A204.1 (cell line): ENCODE data around the gene RASAL2.
"Not testable (repeated sequence)": the region's sequence is repeated elsewhere in the genome, so short reads cannot be mapped to it uniquely, and the experiment has no call there.

Experiments used
- FAIRE-seq: peaks from 2 replicates; lab custom pipeline; 2012; peaks lifted over from hg19 to GRCh38; lab: Jason Lieb, UNC

Gene RASAL2

GRCh38 chr1:178165196-178165595 lies 71.3 kb downstream of the RASAL2 start:
- FAIRE-seq, result no peak

- no peak for FAIRE-seq
These were observed 72.6 kb downstream of the RASAL2 start for GRCh38 chr1:178166429-178167024.

- FAIRE-seq, result no peak
These were observed 74.6 kb downstream of the RASAL2 start for GRCh38 chr1:178168536-178168935.

- no peak for FAIRE-seq
These were observed 75.7 kb downstream of the RASAL2 start for GRCh38 chr1:178169649-178170048.

- FAIRE-seq, result no peak
These were observed 79.0 kb downstream of the RASAL2 start for GRCh38 chr1:178172939-178173338.

GRCh38 chr1:178174539-178174938 lies 80.6 kb downstream of the RASAL2 start:
- FAIRE-seq, result no peak

- no peak for FAIRE-seq
These were observed 86.5 kb downstream of the RASAL2 start for GRCh38 chr1:178180405-178180804.

GRCh38 chr1:178183796-178184195 lies 89.9 kb downstream of the RASAL2 start:
- no peak for FAIRE-seq

GRCh38 chr1:178188306-178188705 lies 94.4 kb downstream of the RASAL2 start:
- no peak for FAIRE-seq

GRCh38 chr1:178189814-178190213 lies 95.9 kb downstream of the RASAL2 start:
- no peak for FAIRE-seq

- no peak for FAIRE-seq
These were observed 97.0 kb downstream of the RASAL2 start for GRCh38 chr1:178190881-178191280.

GRCh38 chr1:178192686-178193085 lies 98.8 kb downstream of the RASAL2 start:
- no peak for FAIRE-seq

GRCh38 chr1:178196631-178197030 lies 102.7 kb downstream of the RASAL2 start:
- no peak for FAIRE-seq

- FAIRE-seq, result not testable (repeated sequence)
These were observed 108.2 kb downstream of the RASAL2 start for GRCh38 chr1:178202095-178202494.

GRCh38 chr1:178202546-178202945 lies 108.6 kb downstream of the RASAL2 start:
- not testable (repeated sequence) for FAIRE-seq

- FAIRE-seq, result not testable (repeated sequence)
These were observed 114.5 kb downstream of the RASAL2 start for GRCh38 chr1:178208269-178208856.

- FAIRE-seq, result peak; percentile 47
These were observed 116.0 kb downstream of the RASAL2 start for GRCh38 chr1:178209935-178210334.

- no peak for FAIRE-seq
These were observed 124.6 kb downstream of the RASAL2 start for GRCh38 chr1:178218550-178218949.

- FAIRE-seq, result no peak
These were observed 126.2 kb downstream of the RASAL2 start for GRCh38 chr1:178220094-178220493.

GRCh38 chr1:178223289-178223688 lies 129.4 kb downstream of the RASAL2 start:
- no peak for FAIRE-seq

- no peak for FAIRE-seq
These were observed 130.5 kb downstream of the RASAL2 start for GRCh38 chr1:178224358-178224757.

- no peak for FAIRE-seq
These were observed 137.0 kb downstream of the RASAL2 start for GRCh38 chr1:178230881-178231409.

- no peak for FAIRE-seq
These were observed 138.2 kb downstream of the RASAL2 start for GRCh38 chr1:178232108-178232507.

GRCh38 chr1:178232949-178233348 lies 139.0 kb downstream of the RASAL2 start:
- FAIRE-seq, result no peak
